ENCODE measurements around the gene CACNA1C. TPM values are rescaled to one million over a fixed set of nuclear protein-coding genes. Genes with fewer than 3 reads are reported as not detected.

The CACNA1C gene
- total and polyA plus RNA-seq, 8 donors: 0.31 to 55.8 (median 7.2) TPM

DNA sequence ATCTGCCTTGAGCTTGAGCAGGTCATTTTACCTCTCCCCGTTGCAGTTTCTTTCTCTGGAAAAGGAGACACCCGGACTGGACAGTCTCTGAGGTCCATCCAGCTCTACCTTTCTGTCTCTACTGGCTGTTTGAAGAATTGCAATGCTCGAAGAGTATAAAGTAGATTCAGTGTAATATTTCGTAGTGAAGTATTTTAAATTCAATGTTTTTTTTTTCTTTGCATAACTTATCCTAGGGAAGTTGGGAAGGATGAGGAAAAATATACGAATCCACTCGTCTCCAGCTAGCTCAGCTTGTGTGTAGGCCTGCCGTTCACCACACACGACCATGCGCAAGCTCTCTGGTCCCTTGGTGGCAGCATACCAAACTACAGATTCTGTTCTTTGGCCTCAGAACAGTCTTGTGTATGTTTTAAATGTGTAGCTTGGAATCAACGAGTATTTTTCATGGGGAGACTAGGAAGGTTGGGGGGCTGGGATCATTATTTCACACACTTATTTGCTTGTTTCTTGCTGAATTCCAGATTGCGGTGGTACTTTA is 307.9 kb downstream of the CACNA1C start:
- Histone ChIP-seq H3K27ac (no peak overlapping the region), H3K9me3 (no peaks in the 10 kb centered on the region), H3K27me3 (no peaks in the 10 kb centered on the region), H3K4me3 (no peak overlapping the region), H3K36me3 (no peaks in the 10 kb centered on the region), H3K4me1 (peaks cover 0 to 20% (median 11%) of the 10 kb centered on the region in 4 donors)
- no peak for DNase-seq
- intact Hi-C loops (cut with DNase I; ENCODE audit: low total_unique reads): no loop called here
- WGBS, 5 donors: 82 to 87% (median 85%) methylated on average over 11 of the region's 11 CpGs
- TF ChIP-seq, protein P1, sequence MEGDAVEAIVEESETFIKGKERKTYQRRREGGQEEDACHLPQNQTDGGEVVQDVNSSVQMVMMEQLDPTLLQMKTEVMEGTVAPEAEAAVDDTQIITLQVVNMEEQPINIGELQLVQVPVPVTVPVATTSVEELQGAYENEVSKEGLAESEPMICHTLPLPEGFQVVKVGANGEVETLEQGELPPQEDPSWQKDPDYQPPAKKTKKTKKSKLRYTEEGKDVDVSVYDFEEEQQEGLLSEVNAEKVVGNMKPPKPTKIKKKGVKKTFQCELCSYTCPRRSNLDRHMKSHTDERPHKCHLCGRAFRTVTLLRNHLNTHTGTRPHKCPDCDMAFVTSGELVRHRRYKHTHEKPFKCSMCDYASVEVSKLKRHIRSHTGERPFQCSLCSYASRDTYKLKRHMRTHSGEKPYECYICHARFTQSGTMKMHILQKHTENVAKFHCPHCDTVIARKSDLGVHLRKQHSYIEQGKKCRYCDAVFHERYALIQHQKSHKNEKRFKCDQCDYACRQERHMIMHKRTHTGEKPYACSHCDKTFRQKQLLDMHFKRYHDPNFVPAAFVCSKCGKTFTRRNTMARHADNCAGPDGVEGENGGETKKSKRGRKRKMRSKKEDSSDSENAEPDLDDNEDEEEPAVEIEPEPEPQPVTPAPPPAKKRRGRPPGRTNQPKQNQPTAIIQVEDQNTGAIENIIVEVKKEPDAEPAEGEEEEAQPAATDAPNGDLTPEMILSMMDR (IDR thresholded peaks at IDR 0.05): no peak
- TF ChIP-seq POLR2AphosphoS5 (IDR thresholded peaks at IDR 0.05) (no peak), POLR2A (IDR thresholded peaks at IDR 0.05) (no peak), EP300 (IDR thresholded peaks at IDR 0.05) (no peak)

- Histone ChIP-seq H3K27ac (no peak overlapping the region), H3K4me1 (peaks cover 0 to 8% (median 2%) of the 10 kb centered on the region in 4 donors), H3K9me3 (no peaks in the 10 kb centered on the region), H3K36me3 (no peaks in the 10 kb centered on the region), H3K4me3 (no peak overlapping the region), H3K27me3 (no peaks in the 10 kb centered on the region)
- TF ChIP-seq EP300 (IDR thresholded peaks at IDR 0.05) (no peak), POLR2AphosphoS5 (IDR thresholded peaks at IDR 0.05) (no peak), POLR2A (IDR thresholded peaks at IDR 0.05) (no peak)
- TF ChIP-seq, protein P1 (IDR thresholded peaks at IDR 0.05): no peak
- intact Hi-C loops (cut with DNase I; ENCODE audit: low total_unique reads): no loop called here
- WGBS, 5 donors: 79 to 87% (median 84%) methylated on average over 11 of the region's 11 CpGs
- DNase-seq: no peak
Measured at GRCh38 chr12:2363836-2364609, 311.2 kb downstream of the CACNA1C start.

DNA sequence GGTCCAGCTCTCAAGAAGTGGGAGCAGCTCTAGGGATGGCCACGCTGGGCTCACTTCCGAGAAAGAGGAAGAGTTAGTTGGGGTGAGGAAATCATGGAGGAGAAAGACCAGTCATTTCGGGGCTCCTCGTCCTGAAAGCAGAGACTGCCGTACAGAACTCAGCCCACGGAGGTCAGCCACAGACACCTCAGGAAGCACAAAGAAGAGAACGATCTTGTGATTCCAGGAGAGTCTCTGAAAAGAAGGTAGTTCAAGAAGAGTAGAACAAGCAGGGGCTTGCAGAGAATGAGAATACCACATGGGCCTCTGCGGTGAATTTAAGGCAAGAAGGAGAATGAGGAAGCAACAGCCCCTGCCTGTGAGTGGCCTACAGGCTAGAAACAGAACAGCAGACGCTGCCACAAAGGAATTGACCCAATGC is 311.9 kb downstream of the CACNA1C start:
- intact Hi-C loops (cut with DNase I; ENCODE audit: low total_unique reads): no loop called here
- H3K27me3 ChIP-seq: no peaks in the 10 kb centered on the region
- no peaks in the 10 kb centered on the region for H3K36me3 ChIP-seq
- WGBS, 5 donors: 78 to 86% (median 81%) methylated on average over 9 of the region's 9 CpGs
- TF ChIP-seq POLR2AphosphoS5 (IDR thresholded peaks at IDR 0.05) (no peak), POLR2A (IDR thresholded peaks at IDR 0.05) (no peak), EP300 (IDR thresholded peaks at IDR 0.05) (no peak)
- TF ChIP-seq, protein P1 (IDR thresholded peaks at IDR 0.05): no peak
- no peaks in the 10 kb centered on the region for H3K9me3 ChIP-seq
- peaks cover 0 to 2% (median 0%) of the 10 kb centered on the region in 4 donors for H3K4me1 ChIP-seq
- H3K4me3 ChIP-seq: no peak overlapping the region
- H3K27ac ChIP-seq: no peak overlapping the region
- no peak for DNase-seq

DNA sequence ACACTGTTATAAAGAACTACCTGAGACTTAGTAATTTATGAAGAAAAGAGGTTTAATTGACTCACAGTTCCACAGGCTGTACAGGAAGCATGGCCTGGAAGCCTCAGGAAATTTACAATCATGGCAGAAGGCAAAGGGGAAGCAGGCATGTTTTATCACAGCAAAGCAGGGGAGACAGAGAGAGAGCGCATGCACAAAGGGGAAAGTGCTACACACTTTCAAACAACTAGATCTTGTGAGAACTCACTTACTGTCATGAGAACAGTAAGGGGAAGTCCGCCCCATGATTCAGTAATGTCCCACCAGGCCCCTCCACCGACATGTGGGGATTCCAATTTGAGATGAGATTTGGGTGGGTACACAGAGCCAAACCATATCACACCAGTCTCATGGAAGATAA is 313.9 kb downstream of the CACNA1C start:
- Histone ChIP-seq H3K4me1 (no peaks in the 10 kb centered on the region), H3K36me3 (no peaks in the 10 kb centered on the region), H3K9me3 (no peaks in the 10 kb centered on the region), H3K27ac (no peak overlapping the region), H3K4me3 (no peak overlapping the region), H3K27me3 (no peaks in the 10 kb centered on the region)
- no peak for DNase-seq
- WGBS, 5 donors: 62 to 82% (median 74%) methylated on average over 3 of the region's 3 CpGs
- TF ChIP-seq POLR2A (IDR thresholded peaks at IDR 0.05): no peak
- TF ChIP-seq, protein P1 (IDR thresholded peaks at IDR 0.05): no peak
- no peak for TF ChIP-seq EP300 (IDR thresholded peaks at IDR 0.05)
- no peak for TF ChIP-seq POLR2AphosphoS5 (IDR thresholded peaks at IDR 0.05)
- intact Hi-C loops (cut with DNase I; ENCODE audit: low total_unique reads): no loop called here
